ENCODE results near the gene SNX13.

The SNX13 gene

GRCh38 chr7:17773289-17773626, 167.0 kb downstream of the SNX13 start:
- Histone ChIP-seq H3K9me2 (ENCODE audit: low read depth, low read length) (no peaks in the 10 kb centered on the region), H3K4me1 (ENCODE audit: insufficient read depth, low read length, severe bottlenecking) (no peaks in the 10 kb centered on the region), H4K20me1 (ENCODE audit: insufficient read depth, low read length) (no peaks in the 10 kb centered on the region), H3K36me3 (ENCODE audit: insufficient read depth, low read length) (no peaks in the 10 kb centered on the region), H2AFZ (ENCODE audit: low read length) (no peak overlapping the region), H3K4me2 (ENCODE audit: low read length) (no peak overlapping the region), H3K4me3 (ENCODE audit: low read depth, low read length, poor library complexity, severe bottlenecking) (no peak overlapping the region), H3K27me3 (ENCODE audit: insufficient read depth, low read length) (no peaks in the 10 kb centered on the region), H3K9me3 (ENCODE audit: low read length) (no peaks in the 10 kb centered on the region), H3F3A (ENCODE audit: insufficient read depth, low read length) (no peaks in the 10 kb centered on the region), H3K79me2 (ENCODE audit: insufficient read depth, low read length) (no peaks in the 10 kb centered on the region), H3K9ac (ENCODE audit: low read length) (no peak overlapping the region), H3K27ac (ENCODE audit: low read depth, low read length, poor library complexity, severe bottlenecking) (no peak overlapping the region)
- TF ChIP-seq EZH2 (IDR thresholded peaks at IDR 0.05; ENCODE audit: borderline replicate concordance, low read length) (no peak), CTCF (IDR thresholded peaks at IDR 0.05; ENCODE audit: low read length) (no peak)

- Histone ChIP-seq H3K4me3 (ENCODE audit: low read depth, low read length, poor library complexity, severe bottlenecking) (no peak overlapping the region), H3F3A (ENCODE audit: insufficient read depth, low read length) (no peaks in the 10 kb centered on the region), H4K20me1 (ENCODE audit: insufficient read depth, low read length) (no peaks in the 10 kb centered on the region), H3K9me3 (ENCODE audit: low read length) (no peaks in the 10 kb centered on the region), H3K4me2 (ENCODE audit: low read length) (no peak overlapping the region), H3K4me1 (ENCODE audit: insufficient read depth, low read length, severe bottlenecking) (no peaks in the 10 kb centered on the region), H3K36me3 (ENCODE audit: insufficient read depth, low read length) (no peaks in the 10 kb centered on the region), H3K9me2 (ENCODE audit: low read depth, low read length) (no peaks in the 10 kb centered on the region), H3K79me2 (ENCODE audit: insufficient read depth, low read length) (no peaks in the 10 kb centered on the region), H3K27ac (ENCODE audit: low read depth, low read length, poor library complexity, severe bottlenecking) (no peak overlapping the region), H3K9ac (ENCODE audit: low read length) (no peak overlapping the region), H3K27me3 (ENCODE audit: insufficient read depth, low read length) (no peaks in the 10 kb centered on the region), H2AFZ (ENCODE audit: low read length) (no peak overlapping the region)
- no peak for TF ChIP-seq CTCF (IDR thresholded peaks at IDR 0.05; ENCODE audit: low read length)
- no peak for TF ChIP-seq EZH2 (IDR thresholded peaks at IDR 0.05; ENCODE audit: borderline replicate concordance, low read length)
These were observed 167.6 kb downstream of the SNX13 start for GRCh38 chr7:17772581-17773288.

GRCh38 chr7:17771901-17772408, 168.3 kb downstream of the SNX13 start:
- Histone ChIP-seq H3K4me2 (ENCODE audit: low read length) (no peak overlapping the region), H3K79me2 (ENCODE audit: insufficient read depth, low read length) (no peaks in the 10 kb centered on the region), H4K20me1 (ENCODE audit: insufficient read depth, low read length) (no peaks in the 10 kb centered on the region), H3K4me1 (ENCODE audit: insufficient read depth, low read length, severe bottlenecking) (no peaks in the 10 kb centered on the region), H2AFZ (ENCODE audit: low read length) (no peak overlapping the region), H3F3A (ENCODE audit: insufficient read depth, low read length) (no peaks in the 10 kb centered on the region), H3K9me3 (ENCODE audit: low read length) (no peaks in the 10 kb centered on the region), H3K4me3 (ENCODE audit: low read depth, low read length, poor library complexity, severe bottlenecking) (no peak overlapping the region), H3K27ac (ENCODE audit: low read depth, low read length, poor library complexity, severe bottlenecking) (no peak overlapping the region), H3K9me2 (ENCODE audit: low read depth, low read length) (no peaks in the 10 kb centered on the region), H3K27me3 (ENCODE audit: insufficient read depth, low read length) (no peaks in the 10 kb centered on the region), H3K9ac (ENCODE audit: low read length) (no peak overlapping the region), H3K36me3 (ENCODE audit: insufficient read depth, low read length) (no peaks in the 10 kb centered on the region)
- TF ChIP-seq EZH2 (IDR thresholded peaks at IDR 0.05; ENCODE audit: borderline replicate concordance, low read length) (no peak), CTCF (IDR thresholded peaks at IDR 0.05; ENCODE audit: low read length) (no peak)

Data from OCI-LY1 (cell line).